SK-N-SH treated with all-trans-retinoic acid at 6 μM for 48 hours (cell line): ENCODE results near the gene ACR.

Experiments used
- ZFP3 ChIP-seq: fragments of 250-450 bp; sonication (Bioruptor Pico); IDR thresholded peaks from 2 replicates; pipeline ENCODE4 v1.5.0; 2020; ENCODE audit warnings: mild to moderate bottlenecking, moderate library complexity
- TF ChIP-seq, protein P1 (sequence below): fragments of 250-450 bp; sonication (Bioruptor Pico); IDR thresholded peaks from 2 replicates; pipeline ENCODE4 v1.5.1; 2020; ENCODE audit warnings: low read depth, mild to moderate bottlenecking, moderate library complexity

DNA sequence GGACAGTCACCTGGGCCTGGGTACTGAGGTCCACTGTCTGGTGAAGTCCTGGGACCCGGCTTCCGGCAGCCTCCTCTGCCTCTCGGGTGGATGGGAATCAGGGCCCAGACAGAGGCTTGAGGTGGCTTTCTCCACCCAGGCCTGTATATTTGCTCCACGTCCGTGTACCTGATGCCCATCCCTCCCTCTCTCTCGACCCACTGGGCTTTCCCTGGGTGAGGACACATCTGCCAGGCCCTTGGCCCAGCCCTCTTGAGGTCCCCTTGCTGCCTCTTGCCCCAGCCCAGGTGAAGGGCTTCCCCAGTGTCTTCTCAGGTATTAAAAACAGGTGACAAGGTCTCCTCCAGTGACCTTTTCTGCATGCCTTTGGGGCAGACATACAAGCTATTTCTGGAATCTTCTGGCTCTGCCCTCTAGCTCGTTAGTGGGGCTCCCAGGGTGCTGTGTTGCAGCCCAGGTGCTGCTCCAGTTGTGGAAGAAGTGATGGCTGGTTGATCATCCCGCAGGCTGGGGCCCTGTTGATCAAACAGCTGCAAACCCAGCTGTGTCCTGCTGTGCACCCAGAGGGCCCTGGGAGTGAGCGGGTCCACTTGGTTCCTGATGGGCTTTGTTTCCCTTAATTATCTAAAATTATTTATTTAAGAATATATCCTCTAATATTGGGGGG is 25.5 kb upstream of the ACR start:
- TF ChIP-seq, protein P1, sequence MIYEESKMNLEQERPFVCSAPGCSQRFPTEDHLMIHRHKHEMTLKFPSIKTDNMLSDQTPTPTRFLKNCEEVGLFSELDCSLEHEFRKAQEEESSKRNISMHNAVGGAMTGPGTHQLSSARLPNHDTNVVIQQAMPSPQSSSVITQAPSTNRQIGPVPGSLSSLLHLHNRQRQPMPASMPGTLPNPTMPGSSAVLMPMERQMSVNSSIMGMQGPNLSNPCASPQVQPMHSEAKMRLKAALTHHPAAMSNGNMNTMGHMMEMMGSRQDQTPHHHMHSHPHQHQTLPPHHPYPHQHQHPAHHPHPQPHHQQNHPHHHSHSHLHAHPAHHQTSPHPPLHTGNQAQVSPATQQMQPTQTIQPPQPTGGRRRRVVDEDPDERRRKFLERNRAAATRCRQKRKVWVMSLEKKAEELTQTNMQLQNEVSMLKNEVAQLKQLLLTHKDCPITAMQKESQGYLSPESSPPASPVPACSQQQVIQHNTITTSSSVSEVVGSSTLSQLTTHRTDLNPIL (CRISPR knock-in tag): no peak
- TF ChIP-seq ZFP3: no peak
